ENCODE measurements around the gene NAV2.

- TF ChIP-seq CTCF (optimal IDR thresholded peaks at IDR 0.05 in 1 of 3, IDR thresholded peaks at IDR 0.05 in 1 of 3, conservative IDR thresholded peaks at IDR 0.05 in 1 of 3; ENCODE audit: extremely low read depth in 1 of 3, insufficient read depth in 2 of 3, low read length in 3 of 3) = no peak
- no peak for TF ChIP-seq EZH2 (IDR thresholded peaks at IDR 0.05; ENCODE audit: low read length)
These were observed 333.8 kb downstream of the NAV2 start for GRCh38 chr11:20046416-20046815.
